Measurements from ENCODE around the gene SKP1. TPM values are rescaled to one million over a fixed set of nuclear protein-coding genes. Genes with fewer than 3 reads are reported as not detected.

Gene SKP1
- total RNA-seq, 1 experiment from 2014 or later: 348 TPM

- Histone ChIP-seq H4K8ac (replicated peaks; ENCODE audit: insufficient read length, low read depth, low read length) (no peak overlapping the region), H2AFZ (ENCODE audit: low read length) (no peak overlapping the region), H3K4ac (ENCODE audit: low read depth, low read length) (no peak overlapping the region), H3K4me2 (ENCODE audit: insufficient read depth, insufficient read length, low read length) (no peak overlapping the region), H2AK5ac (ENCODE audit: insufficient read length, low read length) (no peak overlapping the region), H2BK5ac (ENCODE audit: insufficient read length, low read length) (no peak overlapping the region), H2BK12ac (ENCODE audit: insufficient read length, low read depth, low read length) (no peak overlapping the region), H3K27ac (ENCODE audit: insufficient read length, low read depth, low read length) (no peak overlapping the region), H2BK120ac (ENCODE audit: low read depth, low read length, poor library complexity, severe bottlenecking) (no peak overlapping the region), H3K56ac (ENCODE audit: insufficient read length, low read depth, low read length) (no peak overlapping the region), H3T11ph (ENCODE audit: low read length) (no peak overlapping the region), H3K14ac (ENCODE audit: insufficient read depth, low read length) (no peak overlapping the region), H3K9me3 (ENCODE audit: control insufficient read depth, low read depth, low read length) (no peaks in the 10 kb centered on the region), H3K4me1 (ENCODE audit: insufficient read depth, low read length) (no peaks in the 10 kb centered on the region), H3K27me3 (ENCODE audit: insufficient read depth, low read length) (no peaks in the 10 kb centered on the region; the same call in 1 of the 2 replicates), H4K91ac (ENCODE audit: insufficient read length, low read depth, low read length) (no peak overlapping the region), H4K5ac (ENCODE audit: insufficient read length, low read depth, low read length) (no peak overlapping the region), H3K23me2 (ENCODE audit: insufficient read length, low read depth, low read length, poor library complexity, severe bottlenecking) (no peaks in the 10 kb centered on the region), H3K9ac (ENCODE audit: extremely low read depth, insufficient read length, low read length) (no peak overlapping the region), H3K79me1 (ENCODE audit: insufficient read depth, low read depth, low read length, poor library complexity, severe bottlenecking) (no peaks in the 10 kb centered on the region), H3K23ac (ENCODE audit: insufficient read length, low read depth, low read length) (no peak overlapping the region), H2BK20ac (ENCODE audit: low read depth, low read length, poor library complexity, severe bottlenecking) (no peak overlapping the region), H3K79me2 (ENCODE audit: insufficient read depth, low read length) (no peaks in the 10 kb centered on the region), H2BK15ac (ENCODE audit: low read depth, low read length) (no peak overlapping the region), H4K20me1 (ENCODE audit: control insufficient read depth, insufficient read depth, insufficient read length) (no peaks in the 10 kb centered on the region), H3K18ac (ENCODE audit: insufficient read length, low read depth, low read length) (no peak overlapping the region)
- no peaks in the 10 kb centered on the region for H3K9me3 Mint-ChIP-seq
- no peak overlapping the region for H3K4me3 Mint-ChIP-seq
- no peak for TF ChIP-seq CTCF (conservative IDR thresholded peaks at IDR 0.05)
- H3K36me3 Mint-ChIP-seq (ENCODE audit: insufficient read depth in 1 of 3, low read depth in 3 of 3): no peaks in the 10 kb centered on the region
- H3K27ac Mint-ChIP-seq: no peak overlapping the region
- peaks cover 44 to 48% of the 10 kb centered on the region in 2 experiments for H3K4me1 Mint-ChIP-seq
- no CpG with 5 or more reads among the region's 11 CpGs for WGBS (ENCODE audit: extremely low coverage, insufficient read length, low lambda C conversion rate)
- no peak for DNase-seq
- H3K27me3 Mint-ChIP-seq (ENCODE audit: low read depth): peaks cover 57% of the 10 kb centered on the region
These were observed 72.6 kb downstream of the SKP1 start for GRCh38 chr5:134103998-134104654.
